Type B pancreatic cell (in vitro differentiated cells): ENCODE data around the gene HEMK1. TPM values are rescaled to one million over a fixed set of nuclear protein-coding genes. Genes with fewer than 3 reads are reported as not detected.

Experiments
- DNase-seq: peaks from one replicate; pipeline ENCODE4 v3.0.0; 2021; ENCODE audit warnings: mixed read lengths; ENCODE audit not compliant: unreplicated experiment; ENCODE audit errors: extremely low spot score
- H3K27ac Mint-ChIP-seq: 2 replicates; pipeline ENCODE4 v1.8.0; 2021; ENCODE audit warnings: mild to moderate bottlenecking, mixed read lengths
- H3K27me3 Mint-ChIP-seq: 2 replicates; pipeline ENCODE4 v1.8.0; 2021; ENCODE audit warnings: mixed read lengths
- H3K36me3 Mint-ChIP-seq: 2 replicates; pipeline ENCODE4 v1.8.0; 2021; ENCODE audit warnings: mixed read lengths
- H3K4me1 Mint-ChIP-seq: one replicate; pipeline ENCODE4 v1.8.0; 2021; ENCODE audit warnings: mixed read lengths; ENCODE audit not compliant: unreplicated experiment
- H3K4me3 Mint-ChIP-seq: 2 replicates; pipeline ENCODE4 v1.8.0; 2021; ENCODE audit warnings: mild to moderate bottlenecking, mixed read lengths
- H3K9me3 Mint-ChIP-seq: 2 replicates; pipeline ENCODE4 v1.8.0; 2021; ENCODE audit warnings: mixed read lengths
- CTCF ChIP-seq: fragments of 200-600 bp; sonication (generic); conservative IDR thresholded peaks from 2 replicates; pipeline ENCODE4 v1.5.0; 2021; ENCODE audit warnings: antibody characterized with exemption, mild to moderate bottlenecking
- total RNA-seq: library from RNA; stranded (reverse); gene quantifications from 2 replicates; pipeline ENCODE4 v1.2.1, GENCODE V29; 2021; ENCODE audit warnings: low replicate concordance

HEMK1 gene
- total RNA-seq, 1 donor from 2014 or later, result 29.9 TPM

- no peak for TF ChIP-seq CTCF
Observed at GRCh38 chr3:50557915-50558314, 11.4 kb upstream of the HEMK1 start.

GRCh38 chr3:50559702-50560101 lies 9.6 kb upstream of the HEMK1 start:
- H3K4me3 Mint-ChIP-seq, result no peak overlapping the region
- H3K27ac Mint-ChIP-seq, result no peak overlapping the region
- peaks cover 9% of the 10 kb centered on the region for H3K27me3 Mint-ChIP-seq
- H3K36me3 Mint-ChIP-seq, result no peaks in the 10 kb centered on the region
- TF ChIP-seq CTCF, result no peak
- no peak for DNase-seq
- no peaks in the 10 kb centered on the region for H3K9me3 Mint-ChIP-seq
- H3K4me1 Mint-ChIP-seq, result peaks cover 4% of the 10 kb centered on the region

More at GRCh38 chr3:50557915-50558314, 11.4 kb upstream of the HEMK1 start:
- Mint-ChIP-seq H3K4me3 (no peak overlapping the region), H3K36me3 (no peaks in the 10 kb centered on the region), H3K27ac (no peak overlapping the region), H3K4me1 (peaks cover 4% of the 10 kb centered on the region), H3K27me3 (peaks cover 6% of the 10 kb centered on the region), H3K9me3 (no peaks in the 10 kb centered on the region)
- no peak for DNase-seq

- H3K36me3 Mint-ChIP-seq, result no peaks in the 10 kb centered on the region
- H3K27me3 Mint-ChIP-seq, result peaks cover 24% of the 10 kb centered on the region
- TF ChIP-seq CTCF, result no peak
- H3K9me3 Mint-ChIP-seq, result no peaks in the 10 kb centered on the region
- no peak overlapping the region for H3K27ac Mint-ChIP-seq
- DNase-seq, result no peak
- H3K4me1 Mint-ChIP-seq, result peaks cover 3% of the 10 kb centered on the region
- H3K4me3 Mint-ChIP-seq, result no peak overlapping the region
Observed at GRCh38 chr3:50562861-50563260, 6.5 kb upstream of the HEMK1 start.

GRCh38 chr3:50563867-50564266 lies 5.5 kb upstream of the HEMK1 start:
- Mint-ChIP-seq H3K4me3 (no peak overlapping the region), H3K4me1 (peaks cover 6% of the 10 kb centered on the region), H3K36me3 (no peaks in the 10 kb centered on the region), H3K27me3 (peaks cover 24% of the 10 kb centered on the region), H3K9me3 (no peaks in the 10 kb centered on the region), H3K27ac (no peak overlapping the region)
- DNase-seq, result no peak
- no peak for TF ChIP-seq CTCF

GRCh38 chr3:50564321-50564720 lies 5.0 kb upstream of the HEMK1 start:
- TF ChIP-seq CTCF, result no peak
- Mint-ChIP-seq H3K27ac (no peak overlapping the region), H3K4me3 (no peak overlapping the region), H3K4me1 (peaks cover 6% of the 10 kb centered on the region), H3K9me3 (no peaks in the 10 kb centered on the region), H3K27me3 (peaks cover 21% of the 10 kb centered on the region), H3K36me3 (no peaks in the 10 kb centered on the region)
- DNase-seq, result no peak

GRCh38 chr3:50567011-50567385 lies 2.3 kb upstream of the HEMK1 start:
- H3K27ac Mint-ChIP-seq, result no peak overlapping the region
- peaks cover 14% of the 10 kb centered on the region for H3K4me1 Mint-ChIP-seq
- no peaks in the 10 kb centered on the region for H3K9me3 Mint-ChIP-seq
- H3K4me3 Mint-ChIP-seq, result peak overlapping the region; percentile 74
- peaks cover 21% of the 10 kb centered on the region for H3K27me3 Mint-ChIP-seq
- no peak for TF ChIP-seq CTCF
- no peaks in the 10 kb centered on the region for H3K36me3 Mint-ChIP-seq
- DNase-seq, result no peak
